PC-3 (cell line): Measurements from ENCODE around the gene TMEM178A.

Source experiments
- CTCF ChIP-seq: fragments of 300-600 bp; sonication (generic); conservative IDR thresholded peaks from 2 replicates; pipeline ENCODE4 v1.5.1; 2017; ENCODE audit warnings: antibody characterized with exemption, low read depth, mild to moderate bottlenecking, low read length
- EZH2 ChIP-seq: fragments of 300-600 bp; sonication (generic); IDR thresholded peaks from one replicate; pipeline ENCODE4 v1.6.1; 2017; ENCODE audit warnings: antibody characterized with exemption, mild to moderate bottlenecking, low read length; ENCODE audit not compliant: unreplicated experiment
- EZH2phosphoT487 ChIP-seq: fragments of 300-600 bp; sonication (generic); IDR thresholded peaks from 2 replicates; pipeline ENCODE4 v1.6.1; 2018; ENCODE audit warnings: mild to moderate bottlenecking, antibody characterized with exemption, low read length, borderline replicate concordance

- TF ChIP-seq EZH2 (no peak), CTCF (no peak), EZH2phosphoT487 (no peak)
Measured at GRCh38 chr2:39664888-39665591, 677 bp upstream of the TMEM178A start.
